Fibroblast of lung (primary cell): ENCODE data around the gene SCD5.

Source experiments
- EZH2 ChIP-seq: IDR thresholded peaks from 2 replicates; pipeline ENCODE4 v1.5.1; 2012; ENCODE audit warnings: low read length, control low read depth, mild to moderate bottlenecking; ENCODE audit errors: missing control alignments
- TF ChIP-seq, protein P1 (sequence below), 2 donors: IDR thresholded peaks in 1 of 2; conservative IDR thresholded peaks in 1 of 2; 1 replicate in 1 of 2; 2 replicates in 1 of 2; pipeline ENCODE4 v1.5.1; 2011 to 2012; ENCODE audit warnings: low read length in 2 of 2, control low read depth in 1 of 2, inconsistent platforms in 1 of 2, low read depth in 1 of 2, mild to moderate bottlenecking in 1 of 2

DNA sequence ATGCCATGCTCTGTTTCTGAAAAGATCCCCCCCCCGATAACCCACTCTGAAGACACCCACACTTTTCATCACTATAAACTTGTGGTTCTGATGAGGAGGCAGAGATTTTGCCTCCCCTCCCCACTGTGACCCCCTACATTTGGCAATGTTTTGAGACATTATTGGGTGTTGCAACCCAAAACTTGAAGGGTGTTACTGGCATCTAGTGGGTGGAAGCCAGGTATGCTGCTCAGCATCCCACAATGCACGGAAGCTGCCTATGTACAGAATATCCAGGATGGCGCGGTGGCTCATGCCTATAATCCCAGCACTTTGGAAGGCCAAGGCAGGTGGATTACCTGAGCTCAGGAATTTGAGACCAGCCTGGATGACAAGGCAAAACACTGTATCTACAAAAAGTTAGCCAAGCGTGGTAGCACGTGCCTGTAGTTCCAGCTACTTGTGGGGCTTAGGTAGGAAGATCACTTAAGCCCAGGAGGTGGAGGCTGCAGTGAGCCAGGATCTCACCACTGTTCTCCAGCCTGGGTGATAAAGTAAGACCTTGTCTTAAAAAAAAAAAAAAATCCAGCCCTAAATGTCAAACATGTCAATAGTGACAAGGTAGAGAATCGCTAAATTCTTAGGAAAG, 87.3 kb downstream of the SCD5 start:
- TF ChIP-seq, protein P1, sequence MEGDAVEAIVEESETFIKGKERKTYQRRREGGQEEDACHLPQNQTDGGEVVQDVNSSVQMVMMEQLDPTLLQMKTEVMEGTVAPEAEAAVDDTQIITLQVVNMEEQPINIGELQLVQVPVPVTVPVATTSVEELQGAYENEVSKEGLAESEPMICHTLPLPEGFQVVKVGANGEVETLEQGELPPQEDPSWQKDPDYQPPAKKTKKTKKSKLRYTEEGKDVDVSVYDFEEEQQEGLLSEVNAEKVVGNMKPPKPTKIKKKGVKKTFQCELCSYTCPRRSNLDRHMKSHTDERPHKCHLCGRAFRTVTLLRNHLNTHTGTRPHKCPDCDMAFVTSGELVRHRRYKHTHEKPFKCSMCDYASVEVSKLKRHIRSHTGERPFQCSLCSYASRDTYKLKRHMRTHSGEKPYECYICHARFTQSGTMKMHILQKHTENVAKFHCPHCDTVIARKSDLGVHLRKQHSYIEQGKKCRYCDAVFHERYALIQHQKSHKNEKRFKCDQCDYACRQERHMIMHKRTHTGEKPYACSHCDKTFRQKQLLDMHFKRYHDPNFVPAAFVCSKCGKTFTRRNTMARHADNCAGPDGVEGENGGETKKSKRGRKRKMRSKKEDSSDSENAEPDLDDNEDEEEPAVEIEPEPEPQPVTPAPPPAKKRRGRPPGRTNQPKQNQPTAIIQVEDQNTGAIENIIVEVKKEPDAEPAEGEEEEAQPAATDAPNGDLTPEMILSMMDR (conservative IDR thresholded peaks at IDR 0.05 in 1 of 2, IDR thresholded peaks at IDR 0.05 in 1 of 2; ENCODE audit: low read depth in 1 of 2, low read length in 2 of 2): no peak
- no peak for TF ChIP-seq EZH2
